ENCODE results near the gene ATP2C2.

- TF ChIP-seq ELF4 (CRISPR knock-in tag; IDR thresholded peaks at IDR 0.05; ENCODE audit: low read depth) (no peak), ZNF121 (CRISPR knock-in tag; IDR thresholded peaks at IDR 0.05) (no peak), JUN (CRISPR knock-in tag; IDR thresholded peaks at IDR 0.05) (no peak), CTCF (IDR thresholded peaks at IDR 0.05) (no peak), SOX15 (CRISPR knock-in tag; IDR thresholded peaks at IDR 0.05) (no peak), ZNF263 (CRISPR knock-in tag; IDR thresholded peaks at IDR 0.05; ENCODE audit: low read depth) (no peak), MLX (CRISPR knock-in tag; IDR thresholded peaks at IDR 0.05) (no peak), USF2 (CRISPR knock-in tag; IDR thresholded peaks at IDR 0.05) (no peak), E2F4 (CRISPR knock-in tag; IDR thresholded peaks at IDR 0.05; ENCODE audit: borderline replicate concordance, low read depth) (no peak), ZMAT4 (CRISPR knock-in tag; IDR thresholded peaks at IDR 0.05) (no peak), ESRRA (CRISPR knock-in tag; IDR thresholded peaks at IDR 0.05; ENCODE audit: borderline replicate concordance) (no peak), ATF3 (CRISPR knock-in tag; conservative IDR thresholded peaks at IDR 0.05) (no peak), IRF1 (CRISPR knock-in tag; IDR thresholded peaks at IDR 0.05) (no peak), MXD4 (CRISPR knock-in tag; IDR thresholded peaks at IDR 0.05; ENCODE audit: borderline replicate concordance) (no peak)
Measured at GRCh38 chr16:84479716-84480450, 111.5 kb downstream of the ATP2C2 start.

All from WTC11 (cell line).